Endothelial cell of umbilical vein (primary cell): ENCODE measurements around the gene DGKK. TPM values are rescaled to one million over a fixed set of nuclear protein-coding genes. Genes with fewer than 3 reads are reported as not detected.

ENCODE experiments used
- BruUV-seq: library from RNA; stranded (reverse); fragments of 400-500 nt; replicated peaks from 2 replicates; lab custom pipeline; 2021; lab: Mats Ljungman, UMichigan
- CTCF ChIA-PET: fragments of 300-600, 350-600 bp; sonication (Branson Sonifier 250); formaldehyde crosslinking; loops from one replicate; lab custom pipeline; 2021; ENCODE audit warnings: antibody characterized with exemption, inconsistent platforms; lab: Charles Lee
- POLR2A ChIA-PET: fragments of 300-600, 350-600 bp; sonication (Branson Sonifier 250); formaldehyde crosslinking; loops from one replicate; lab custom pipeline; 2021; ENCODE audit warnings: antibody characterized with exemption, inconsistent platforms; lab: Charles Lee
- DNase-seq: peaks from one replicate; pipeline ENCODE4 v3.0.0-alpha.2; 2011; ENCODE audit warnings: low read depth, low spot score
- FAIRE-seq: peaks from 2 replicates; lab custom pipeline; 2011; peaks lifted over from hg19 to GRCh38; lab: Jason Lieb, UNC
- H2AFZ ChIP-seq: 2 replicates; pipeline ENCODE4 v1.6.0; 2012; ENCODE audit warnings: low read depth, low read length, control low read depth, inconsistent platforms
- H3K27ac ChIP-seq: 2 replicates; pipeline ENCODE4 v1.5.1; 2011; ENCODE audit warnings: low read depth, mild to moderate bottlenecking, control low read depth, low read length, moderate library complexity; ENCODE audit not compliant: insufficient read depth
- H3K27me3 ChIP-seq, 2 experiments: 2 replicates each; pipeline versions ENCODE4 v1.6.0 to v1.6.1; 2011; ENCODE audit warnings: low read length in 2 of 2, mixed read lengths in 1 of 2; ENCODE audit not compliant: control insufficient read depth in 2 of 2, insufficient read depth in 2 of 2
- H3K36me3 ChIP-seq, 2 experiments: 2 replicates in 1 of 2; 3 replicates in 1 of 2; pipeline ENCODE4 v1.5.1; 2011; ENCODE audit warnings: low read length in 2 of 2, mild to moderate bottlenecking in 1 of 2, moderate library complexity in 1 of 2; ENCODE audit not compliant: control insufficient read depth in 2 of 2, insufficient read depth in 2 of 2; ENCODE audit errors: extremely low read depth in 1 of 2
- H3K4me1 ChIP-seq: 3 replicates; pipeline ENCODE4 v1.5.1; 2011; ENCODE audit warnings: mild to moderate bottlenecking, low read length; ENCODE audit not compliant: control insufficient read depth, insufficient read depth; ENCODE audit errors: extremely low read depth
- H3K4me2 ChIP-seq: 2 replicates; pipeline ENCODE4 v1.6.1; 2011; ENCODE audit warnings: low read length, control low read depth, mixed read lengths; ENCODE audit not compliant: insufficient read depth
- H3K4me3 ChIP-seq, 3 experiments: fragments of 200-600 bp in 1 of 3; sonication (generic), shearing (Covaris generic) in 1 of 3; replicated peaks in 1 of 3; 2 replicates each; pipeline ENCODE4 v1.5.1; 2011 to 2016; ENCODE audit warnings: control low read depth in 3 of 3, low read length in 3 of 3, mild to moderate bottlenecking in 2 of 3, inconsistent platforms in 1 of 3, low read depth in 1 of 3, moderate library complexity in 1 of 3; ENCODE audit not compliant: insufficient read depth in 1 of 3
- H3K79me2 ChIP-seq: 2 replicates; pipeline ENCODE4 v1.6.0; 2012; ENCODE audit warnings: low read length, inconsistent platforms; ENCODE audit not compliant: control insufficient read depth, insufficient read depth
- H3K9ac ChIP-seq: replicated peaks from 2 replicates; pipeline ENCODE3; 2011; ENCODE audit warnings: low read length, control low read depth; ENCODE audit not compliant: insufficient read depth; ENCODE audit errors: extremely low read depth
- H3K9me1 ChIP-seq: replicated peaks from 3 replicates; pipeline ENCODE4 v1.6.0; 2011; ENCODE audit warnings: mild to moderate bottlenecking, low read length; ENCODE audit not compliant: control insufficient read depth, insufficient read depth; ENCODE audit errors: extremely low read depth
- H3K9me3 ChIP-seq: replicated peaks from 2 replicates; pipeline ENCODE4 v1.5.1; 2012; ENCODE audit warnings: low read length, inconsistent platforms; ENCODE audit not compliant: control insufficient read depth, insufficient read depth
- H4K20me1 ChIP-seq: replicated peaks from 2 replicates; pipeline ENCODE3; 2011; ENCODE audit warnings: mild to moderate bottlenecking, low read length; ENCODE audit not compliant: control insufficient read depth, insufficient read depth; ENCODE audit errors: extremely low read depth
- CTCF ChIP-seq, 2 donors: IDR thresholded peaks; 1 replicate in 1 of 2; 2 replicates in 1 of 2; pipeline ENCODE4 v1.5.1; 2011; ENCODE audit warnings: low read length in 2 of 2, mild to moderate bottlenecking in 2 of 2, moderate library complexity in 2 of 2, control low read depth in 1 of 2, inconsistent platforms in 1 of 2, low read depth in 1 of 2; ENCODE audit not compliant: insufficient read depth in 1 of 2; ENCODE audit errors: extremely low read depth in 1 of 2
- EZH2 ChIP-seq: IDR thresholded peaks from 2 replicates; pipeline ENCODE4 v1.6.1; 2012; ENCODE audit warnings: borderline replicate concordance, low read depth, mild to moderate bottlenecking, moderate library complexity, low read length, inconsistent platforms; ENCODE audit not compliant: severe bottlenecking
- FOS ChIP-seq: IDR thresholded peaks from 2 replicates; pipeline ENCODE4 v1.6.1; 2011; ENCODE audit warnings: mild to moderate bottlenecking, low read length, moderate library complexity, borderline replicate concordance; ENCODE audit not compliant: insufficient read depth
- GATA2 ChIP-seq: IDR thresholded peaks from 2 replicates; pipeline ENCODE4 v1.7.0; 2011; ENCODE audit warnings: low read depth, mild to moderate bottlenecking, moderate library complexity, mixed read lengths, low read length; ENCODE audit not compliant: insufficient read length, insufficient read depth
- JUN ChIP-seq: IDR thresholded peaks from 2 replicates; pipeline ENCODE4 v1.6.1; 2011; ENCODE audit warnings: borderline replicate concordance, low read depth; ENCODE audit not compliant: insufficient read length, insufficient read depth
- MAX ChIP-seq: IDR thresholded peaks from 2 replicates; pipeline ENCODE4 v1.6.1; 2011; ENCODE audit not compliant: insufficient read depth, insufficient read length
- MYC ChIP-seq: IDR thresholded peaks from one replicate; pipeline ENCODE4 v1.6.1; 2011; ENCODE audit warnings: mild to moderate bottlenecking, low read depth, low read length
- POLR2A ChIP-seq: IDR thresholded peaks from 2 replicates; pipeline ENCODE4 v1.6.1; 2012; ENCODE audit warnings: low read depth, mild to moderate bottlenecking, control low read depth, low read length
- POLR2AphosphoS5 ChIP-seq: IDR thresholded peaks from 2 replicates; pipeline ENCODE4 v1.6.1; 2012; ENCODE audit warnings: low read depth, mild to moderate bottlenecking, control low read depth, low read length, moderate library complexity; ENCODE audit not compliant: insufficient read depth
- dilution Hi-C: fragments of 300-500 bp; cut with MboI; formaldehyde crosslinking; loops from one replicate; pipeline ENCODE4 v1.15.0; 2019; ENCODE audit warnings: low sequenced_read_pairs; ENCODE audit not compliant: extremely low pct_ligation_motif_present
- intact Hi-C: fragments of 100-400 bp; cut with micrococcal nuclease; formaldehyde crosslinking; loops from one replicate; pipeline ENCODE4 v1.10.0; 2022
- polyA plus RNA-seq, 4 experiments: library from polyadenylated mRNA; depleted of rRNA in 3 of 4; stranded (reverse) in 3 of 4; unstranded in 1 of 4; fragments of >200 nt; gene quantifications; 2 replicates each; pipeline versions ENCODE4 v1.2.1 to v1.2.3, GENCODE V29; 2011 to 2012; ENCODE audit warnings: missing spikeins in 1 of 4
- total RNA-seq: library from RNA; stranded (reverse); gene quantifications from 2 replicates; pipeline ENCODE4 v1.2.3, GENCODE V29; 2021

The DGKK gene
- total and polyA plus RNA-seq, 2 donors (not counting 3 experiments of a cell fraction or from before 2014, with no cell fraction given) = not detected

GRCh38 chrX:50475208-50475607 lies 4.6 kb upstream of the DGKK start:
- FAIRE-seq = no peak
- BruUV-seq = no TSS peak
- CTCF ChIA-PET = no interaction called here

More at GRCh38 chrX:50475208-50475607, 4.6 kb upstream of the DGKK start:
- Histone ChIP-seq H4K20me1 (no peaks in the 10 kb centered on the region), H3K36me3 (no peaks in the 10 kb centered on the region), H3K79me2 (no peaks in the 10 kb centered on the region), H3K27ac (no peak overlapping the region), H3K4me1 (no peaks in the 10 kb centered on the region), H3K4me2 (no peak overlapping the region), H3K4me3 (no peak overlapping the region), H3K9ac (no peak overlapping the region), H3K27me3 (peaks cover 22 to 24% of the 10 kb centered on the region in 2 experiments), H3K9me1 (no peaks in the 10 kb centered on the region), H3K9me3 (no peaks in the 10 kb centered on the region), H2AFZ (no peak overlapping the region)
- intact Hi-C loops = loop anchor here (10.0 kb wide), 1 partner anchor 210 kb away; no protein-coding TSS in a partner anchor
- dilution Hi-C loops = no loop called here
- no peak for DNase-seq
- TF ChIP-seq GATA2 (no peak), POLR2AphosphoS5 (no peak), MAX (no peak), CTCF (IDR thresholded peaks at IDR 0.05; ENCODE audit: extremely low read depth in 1 of 2, insufficient read depth in 1 of 2, low read depth in 1 of 2, low read length in 2 of 2) (no peak), EZH2 (no peak), FOS (no peak), MYC (no peak), POLR2A (no peak), JUN (no peak)
- POLR2A ChIA-PET = no interaction called here
